Retinal pigment epithelial cell (primary cell): Measurements from ENCODE around the gene NAA10.

Experiments used
- DNase-seq: peaks from one replicate; pipeline ENCODE4 v3.0.0-alpha.2; 2010; ENCODE audit warnings: low read depth
- H3K4me3 ChIP-seq: 2 replicates; pipeline ENCODE4 v1.5.1; 2011; ENCODE audit warnings: mild to moderate bottlenecking, low read length, control low read depth, moderate library complexity
- CTCF ChIP-seq: conservative IDR thresholded peaks from 2 replicates; pipeline ENCODE4 v1.5.1; 2011; ENCODE audit warnings: low read depth, low read length, control low read depth, inconsistent platforms

NAA10 gene

GRCh38 chrX:153947009-153947769 lies 12.4 kb upstream of the NAA10 start:
- no peak overlapping the region for H3K4me3 ChIP-seq
- peak; percentile 95 for TF ChIP-seq CTCF
- no peak for DNase-seq

GRCh38 chrX:153945956-153946943 lies 11.4 kb upstream of the NAA10 start:
- no peak overlapping the region for H3K4me3 ChIP-seq
- DNase-seq, result no peak
- no peak for TF ChIP-seq CTCF

GRCh38 chrX:153944800-153945150 lies 9.9 kb upstream of the NAA10 start:
- no peak for DNase-seq
- no peak for TF ChIP-seq CTCF
- H3K4me3 ChIP-seq, result no peak overlapping the region

- DNase-seq, result no peak
- TF ChIP-seq CTCF, result no peak
- peak within 1 kb of the TSS; percentile 37 for H3K4me3 ChIP-seq
Observed at GRCh38 chrX:153944140-153944799, 9.4 kb upstream of the NAA10 start, which contains the start of gene RENBP. TSS of gene RENBP (minus strand) at chrX:153944643. CDS start at chrX:153944610, 33 bp downstream.

- no peak for TF ChIP-seq CTCF
- DNase-seq, result no peak
- no peak overlapping the region for H3K4me3 ChIP-seq
Observed at GRCh38 chrX:153941336-153942252, 6.8 kb upstream of the NAA10 start.

- no peak for DNase-seq
- H3K4me3 ChIP-seq, result no peak overlapping the region
- no peak for TF ChIP-seq CTCF
Observed at GRCh38 chrX:153939573-153939972, 4.7 kb upstream of the NAA10 start.
